ENCODE results near the gene CEP131.

GRCh38 chr17:81252987-81253329 lies 30.2 kb upstream of the CEP131 start:
- TF ChIP-seq CTCF (IDR thresholded peaks at IDR 0.05) (no peak), POLR2A (IDR thresholded peaks at IDR 0.05) (no peak), EP300 (IDR thresholded peaks at IDR 0.05) (no peak)

Measured in tibial nerve (tissue), 4 donors.